HG02870 (cell line): ENCODE results near the gene ACER2.
A peak's percentile ranks its signal among the peaks of the same experiment; 100 is the strongest.

Source experiments
- ATAC-seq: cut with Tn5 transposase; IDR thresholded peaks from one replicate; pipeline ENCODE4 v1.9.1; 2021; ENCODE audit warnings: mild to moderate bottlenecking, moderate library complexity; ENCODE audit not compliant: unreplicated experiment

Gene ACER2

GRCh38 chr9:19481971-19482404 is 73.2 kb downstream of the ACER2 start:
- ATAC-seq, result no peak

DNA sequence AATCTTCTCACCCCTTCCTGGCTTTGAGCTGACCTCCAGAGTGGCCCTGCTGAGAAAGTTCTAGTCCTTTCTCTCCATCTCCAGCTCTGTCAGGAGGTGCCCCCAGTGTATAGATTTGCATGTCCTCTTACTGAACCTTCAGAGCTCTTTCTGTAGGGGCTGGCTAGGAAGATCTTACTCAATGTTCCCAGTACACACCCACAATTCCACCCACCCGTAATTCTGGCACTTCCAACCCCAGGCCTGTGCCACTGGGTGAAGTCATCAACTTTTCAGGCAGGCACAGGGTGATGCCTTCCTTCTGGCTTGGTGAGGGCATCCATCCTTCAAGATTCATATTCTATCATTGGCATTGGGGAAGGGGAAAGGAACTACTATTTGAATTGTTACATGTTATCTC is 75.9 kb downstream of the ACER2 start:
- ATAC-seq, result no peak

DNA sequence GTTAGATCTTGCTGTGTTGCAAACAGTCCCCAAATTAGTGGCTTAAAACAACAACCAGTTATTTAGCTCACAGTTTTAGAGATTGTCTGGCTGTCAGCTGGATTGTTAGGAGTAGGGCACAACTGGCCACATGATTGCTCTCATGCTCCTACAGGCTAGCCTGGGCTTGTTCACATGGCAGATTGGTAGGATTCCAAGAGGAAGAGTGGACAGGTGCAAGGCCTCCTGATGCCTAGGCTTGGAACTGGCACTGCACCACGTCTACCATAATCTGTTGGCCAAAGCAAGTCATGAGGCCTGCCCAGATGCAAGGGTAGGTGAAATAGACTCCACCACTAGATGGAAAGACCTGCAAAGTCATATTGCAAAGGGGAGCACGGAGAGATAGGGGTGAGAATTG is 76.4 kb downstream of the ACER2 start:
- no peak for ATAC-seq

- no peak for ATAC-seq
Measured at GRCh38 chr9:19486803-19487202, 78.0 kb downstream of the ACER2 start.

GRCh38 chr9:19488721-19489120 is 79.9 kb downstream of the ACER2 start:
- no peak for ATAC-seq

GRCh38 chr9:19490269-19490668 is 81.5 kb downstream of the ACER2 start:
- ATAC-seq, result no peak

- no peak for ATAC-seq
Measured at GRCh38 chr9:19490828-19491227, 82.0 kb downstream of the ACER2 start.

- ATAC-seq, result no peak
Measured at GRCh38 chr9:19492775-19493173, 84.0 kb downstream of the ACER2 start.

DNA sequence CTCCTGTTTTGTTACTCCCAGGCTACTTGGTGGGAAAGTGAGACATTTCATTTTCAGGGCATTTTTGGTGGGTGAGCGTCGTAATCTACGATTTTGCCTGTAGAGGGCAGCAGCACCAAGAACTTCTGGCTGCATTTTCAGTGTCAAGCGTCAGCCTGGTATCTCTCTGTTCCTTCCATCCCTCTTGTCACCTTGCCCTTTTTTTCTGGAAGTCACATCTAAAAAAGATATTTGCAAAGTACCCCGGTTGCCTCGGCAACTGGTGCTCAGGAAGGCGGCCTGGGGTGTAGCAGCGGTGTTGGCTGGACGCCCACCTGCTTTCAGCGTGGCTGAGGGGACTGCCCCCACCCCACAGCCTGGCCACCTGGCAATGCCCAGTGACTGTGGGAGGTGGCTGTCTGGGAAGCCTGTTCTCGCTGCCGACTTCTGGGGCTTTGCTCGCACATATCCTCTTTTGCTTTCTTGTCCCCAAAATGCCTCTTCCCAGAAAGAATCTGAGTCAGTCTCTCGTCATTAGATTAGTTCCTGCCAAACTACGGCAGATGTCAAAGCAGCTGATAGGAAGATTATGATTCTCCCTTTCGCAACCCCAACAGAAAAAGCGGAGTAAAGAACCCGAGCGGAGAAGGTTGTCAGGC is 84.5 kb downstream of the ACER2 start:
- peak; percentile 74 for ATAC-seq

- ATAC-seq, result no peak
Measured at GRCh38 chr9:19493876-19494275, 85.1 kb downstream of the ACER2 start.

DNA sequence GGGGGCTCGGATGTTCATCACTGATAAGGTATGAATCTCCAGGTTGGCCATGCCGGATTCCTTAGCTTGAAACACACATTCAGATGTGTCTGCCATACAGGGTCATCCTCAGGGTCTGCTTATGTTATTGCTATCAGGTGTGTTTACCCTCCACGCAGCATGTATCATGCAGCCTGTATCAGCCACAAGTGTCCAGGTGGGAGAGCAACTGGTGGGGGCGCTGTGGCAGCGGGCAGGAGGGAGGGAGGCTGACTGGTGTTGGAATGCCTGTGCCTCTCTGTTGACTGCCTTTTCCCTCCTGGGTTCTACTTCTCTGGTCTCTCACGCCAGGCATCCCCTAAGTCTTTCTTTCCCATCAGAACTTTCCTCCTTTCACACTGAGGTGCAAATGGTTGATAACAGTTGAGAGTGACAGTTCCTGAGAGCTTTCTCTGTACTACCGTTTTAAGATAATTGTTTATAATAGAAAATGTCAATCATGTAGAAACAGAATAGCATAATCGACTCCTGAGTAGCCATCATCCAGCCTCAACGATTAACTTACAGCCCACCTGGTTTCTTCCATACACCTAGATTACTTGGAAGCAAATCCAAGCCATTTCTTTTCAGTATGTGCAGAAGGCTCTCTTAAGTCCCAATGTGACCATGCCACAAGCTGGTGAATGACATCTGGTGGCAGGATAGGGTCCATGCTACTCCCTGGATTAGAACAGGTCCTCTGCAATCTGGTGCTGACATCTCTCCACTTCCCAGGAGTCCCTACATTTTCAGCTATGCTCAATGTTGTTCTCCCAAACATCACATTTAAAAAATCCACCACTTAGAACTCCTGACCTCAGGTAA is 86.6 kb downstream of the ACER2 start:
- ATAC-seq, result no peak

GRCh38 chr9:19496321-19497050 is 87.7 kb downstream of the ACER2 start:
- ATAC-seq, result no peak

DNA sequence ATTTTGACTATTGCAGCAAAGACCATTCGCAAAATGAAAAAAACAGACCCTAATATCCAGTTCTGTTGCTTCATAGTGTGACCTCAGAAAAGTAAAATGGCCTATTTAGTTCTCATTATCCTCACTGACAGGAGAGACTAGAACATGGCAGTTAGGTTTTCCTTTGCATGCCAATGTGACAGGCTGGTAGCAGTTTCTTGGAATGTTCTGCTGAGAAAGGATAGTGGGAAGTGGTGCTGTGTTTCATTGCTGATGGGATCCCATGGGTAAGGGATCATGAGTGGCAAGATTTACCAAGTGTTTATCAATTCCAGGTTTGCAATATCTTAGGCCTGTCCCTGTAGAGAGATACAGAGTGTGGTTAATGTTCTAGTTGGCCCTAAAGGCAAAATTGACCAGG is 88.5 kb downstream of the ACER2 start:
- ATAC-seq, result no peak

DNA sequence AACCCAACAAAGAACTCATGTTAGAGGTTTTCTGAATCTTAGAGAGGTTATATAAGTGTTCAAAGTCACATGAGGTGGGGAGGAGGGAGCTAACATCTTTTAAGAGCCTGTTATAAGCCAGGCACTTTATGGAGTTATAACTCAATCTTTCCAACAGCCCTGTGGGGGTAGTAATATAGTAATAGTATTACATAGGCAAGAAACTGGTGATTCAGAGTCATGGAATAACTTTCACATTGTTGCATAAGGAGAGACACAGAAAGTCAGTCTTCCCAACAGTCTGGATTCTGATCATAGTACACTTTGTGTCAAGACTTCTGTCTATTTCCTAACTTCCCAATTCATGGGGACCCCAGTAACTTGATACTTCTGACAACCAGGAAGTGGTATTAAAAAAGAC is 89.2 kb downstream of the ACER2 start:
- ATAC-seq, result no peak
